H9 (cell line): Measurements from ENCODE around the gene ZBTB48. TPM values are rescaled to one million over a fixed set of nuclear protein-coding genes. Genes with fewer than 3 reads are reported as not detected.

Experiments
- DNase-seq: peaks from one replicate; pipeline ENCODE4 v3.0.0-alpha.2; 2017
- H2AFZ ChIP-seq: one replicate; pipeline ENCODE4 v1.6.1; 2013; ENCODE audit warnings: mild to moderate bottlenecking, low read length, control low read depth, moderate library complexity
- H2AK5ac ChIP-seq: 2 replicates; pipeline ENCODE4 v1.6.1; 2013; ENCODE audit warnings: low read length, control low read depth, mixed read lengths; ENCODE audit not compliant: insufficient read length
- H2BK120ac ChIP-seq: one replicate; pipeline ENCODE4 v1.6.1; 2013; ENCODE audit warnings: low read depth, mild to moderate bottlenecking, low read length, control low read depth, inconsistent platforms; ENCODE audit not compliant: poor library complexity, severe bottlenecking
- H2BK12ac ChIP-seq: 2 replicates; pipeline ENCODE4 v1.6.1; 2013; ENCODE audit warnings: low read length, control low read depth, mixed read lengths, low read depth; ENCODE audit not compliant: insufficient read length
- H2BK15ac ChIP-seq: 2 replicates; pipeline ENCODE4 v1.6.1; 2013; ENCODE audit warnings: low read depth, low read length, control low read depth
- H2BK20ac ChIP-seq: one replicate; pipeline ENCODE4 v1.6.1; 2013; ENCODE audit warnings: low read depth, mild to moderate bottlenecking, low read length, control low read depth, inconsistent platforms; ENCODE audit not compliant: poor library complexity, severe bottlenecking
- H2BK5ac ChIP-seq: 2 replicates; pipeline ENCODE4 v1.6.1; 2013; ENCODE audit warnings: low read length, control low read depth, mixed read lengths; ENCODE audit not compliant: insufficient read length
- H3K14ac ChIP-seq: 2 replicates; pipeline ENCODE4 v1.6.1; 2013; ENCODE audit warnings: low read length, control low read depth; ENCODE audit not compliant: insufficient read depth
- H3K18ac ChIP-seq: 2 replicates; pipeline ENCODE4 v1.6.1; 2013; ENCODE audit warnings: low read depth, mild to moderate bottlenecking, mixed read lengths, low read length, control low read depth; ENCODE audit not compliant: insufficient read length
- H3K23ac ChIP-seq: 2 replicates; pipeline ENCODE4 v1.6.1; 2013; ENCODE audit warnings: low read length, control low read depth, mixed read lengths, low read depth; ENCODE audit not compliant: insufficient read length
- H3K23me2 ChIP-seq: 2 replicates; pipeline ENCODE4 v1.6.1; 2013; ENCODE audit warnings: low read depth, mild to moderate bottlenecking, mixed read lengths, low read length, control low read depth; ENCODE audit not compliant: insufficient read length, poor library complexity, severe bottlenecking
- H3K27ac ChIP-seq: 2 replicates; pipeline ENCODE4 v1.5.1; 2013; ENCODE audit warnings: low read length, control low read depth, mixed read lengths, low read depth; ENCODE audit not compliant: insufficient read length
- H3K27me3 ChIP-seq: 2 replicates; pipeline ENCODE4 v1.6.1; 2013; ENCODE audit warnings: low read length, control low read depth, inconsistent platforms; ENCODE audit not compliant: insufficient read depth
- H3K4ac ChIP-seq: 2 replicates; pipeline ENCODE4 v1.6.1; 2013; ENCODE audit warnings: low read depth, mild to moderate bottlenecking, control low read depth, inconsistent platforms, low read length, moderate library complexity
- H3K4me1 ChIP-seq: 2 replicates; pipeline ENCODE4 v1.6.1; 2013; ENCODE audit warnings: low read length, control low read depth, inconsistent platforms; ENCODE audit not compliant: insufficient read depth
- H3K4me2 ChIP-seq: 2 replicates; pipeline ENCODE4 v1.6.1; 2013; ENCODE audit warnings: low read length, control low read depth, mixed read lengths; ENCODE audit not compliant: insufficient read length, insufficient read depth
- H3K56ac ChIP-seq: 2 replicates; pipeline ENCODE4 v1.6.1; 2013; ENCODE audit warnings: low read depth, mild to moderate bottlenecking, mixed read lengths, low read length, control low read depth; ENCODE audit not compliant: insufficient read length
- H3K79me1 ChIP-seq: 2 replicates; pipeline ENCODE4 v1.6.1; 2013; ENCODE audit warnings: low read depth, mild to moderate bottlenecking, moderate library complexity, low read length, control low read depth, inconsistent platforms; ENCODE audit not compliant: insufficient read depth, poor library complexity, severe bottlenecking
- H3K79me2 ChIP-seq: 2 replicates; pipeline ENCODE4 v1.6.1; 2013; ENCODE audit warnings: low read length, control low read depth, inconsistent platforms; ENCODE audit not compliant: insufficient read depth
- H3K9ac ChIP-seq: 2 replicates; pipeline ENCODE4 v1.6.1; 2013; ENCODE audit warnings: low read length, control low read depth, mixed read lengths; ENCODE audit not compliant: insufficient read length; ENCODE audit errors: extremely low read depth
- H3K9me3 ChIP-seq: one replicate; pipeline ENCODE4 v1.6.1; 2013; ENCODE audit warnings: low read depth, low read length, inconsistent platforms; ENCODE audit not compliant: control insufficient read depth
- H3T11ph ChIP-seq: one replicate; pipeline ENCODE4 v1.6.1; 2013; ENCODE audit warnings: mild to moderate bottlenecking, low read length, control low read depth, inconsistent platforms
- H4K20me1 ChIP-seq: one replicate; pipeline ENCODE4 v1.6.1; 2013; ENCODE audit not compliant: control insufficient read depth, insufficient read length, insufficient read depth
- H4K5ac ChIP-seq: 2 replicates; pipeline ENCODE4 v1.6.1; 2013; ENCODE audit warnings: low read depth, mild to moderate bottlenecking, mixed read lengths, low read length, control low read depth; ENCODE audit not compliant: insufficient read length
- H4K8ac ChIP-seq: replicated peaks from 2 replicates; pipeline ENCODE4 v1.6.1; 2013; ENCODE audit warnings: low read length, control low read depth, mixed read lengths, low read depth; ENCODE audit not compliant: insufficient read length
- H4K91ac ChIP-seq: 2 replicates; pipeline ENCODE4 v1.6.1; 2013; ENCODE audit warnings: low read depth, mild to moderate bottlenecking, moderate library complexity, mixed read lengths, low read length, control low read depth; ENCODE audit not compliant: insufficient read length
- H3K27ac Mint-ChIP-seq, 3 experiments: 2 replicates in 2 of 3; 3 replicates in 1 of 3; pipeline ENCODE4 v1.8.0; 2020 to 2021; ENCODE audit warnings: mixed read lengths in 3 of 3, mild to moderate bottlenecking in 1 of 3, moderate library complexity in 1 of 3
- H3K27me3 Mint-ChIP-seq: 2 replicates; pipeline ENCODE4 v1.8.0; 2021; ENCODE audit warnings: low read depth, mild to moderate bottlenecking, moderate library complexity, mixed read lengths
- H3K36me3 Mint-ChIP-seq, 3 experiments: 2 replicates in 2 of 3; 3 replicates in 1 of 3; pipeline ENCODE4 v1.8.0; 2020 to 2021; ENCODE audit warnings: low read depth in 3 of 3, mixed read lengths in 3 of 3; ENCODE audit not compliant: insufficient read depth in 1 of 3
- H3K4me1 Mint-ChIP-seq, 2 experiments: 2 replicates each; pipeline ENCODE4 v1.8.0; 2020; ENCODE audit warnings: mixed read lengths in 2 of 2
- H3K4me3 Mint-ChIP-seq, 2 experiments: 2 replicates in 1 of 2; 3 replicates in 1 of 2; pipeline ENCODE4 v1.8.0; 2020 to 2021; ENCODE audit warnings: mild to moderate bottlenecking in 2 of 2, mixed read lengths in 2 of 2, moderate library complexity in 1 of 2
- H3K9me3 Mint-ChIP-seq, 2 experiments: 2 replicates in 1 of 2; 3 replicates in 1 of 2; pipeline ENCODE4 v1.8.0; 2020; ENCODE audit warnings: mild to moderate bottlenecking in 2 of 2, mixed read lengths in 2 of 2, moderate library complexity in 1 of 2
- CTCF ChIP-seq: fragments of 200-600 bp; sonication (generic); conservative IDR thresholded peaks from 3 replicates; pipeline ENCODE4 v1.8.0; 2021; ENCODE audit warnings: antibody characterized with exemption, mild to moderate bottlenecking
- WGBS: extraction: QIAGEN DNeasy Blood & Tissue Kit; methylation state at CpG from one replicate; pipeline ENCODE4 v1.1.7; 2013; ENCODE audit warnings: missing lambda C conversion rate, low lambda C conversion rate, mixed read lengths; ENCODE audit not compliant: insufficient read length; ENCODE audit errors: extremely low coverage; 5-methylcytosine and 5-hydroxymethylcytosine counted together
- total RNA-seq: library from RNA; stranded (reverse); gene quantifications from 2 replicates; pipeline ENCODE4 v1.2.1, GENCODE V29; 2021

ZBTB48 gene
- total RNA-seq, 1 experiment from 2014 or later: 33.2 TPM

DNA sequence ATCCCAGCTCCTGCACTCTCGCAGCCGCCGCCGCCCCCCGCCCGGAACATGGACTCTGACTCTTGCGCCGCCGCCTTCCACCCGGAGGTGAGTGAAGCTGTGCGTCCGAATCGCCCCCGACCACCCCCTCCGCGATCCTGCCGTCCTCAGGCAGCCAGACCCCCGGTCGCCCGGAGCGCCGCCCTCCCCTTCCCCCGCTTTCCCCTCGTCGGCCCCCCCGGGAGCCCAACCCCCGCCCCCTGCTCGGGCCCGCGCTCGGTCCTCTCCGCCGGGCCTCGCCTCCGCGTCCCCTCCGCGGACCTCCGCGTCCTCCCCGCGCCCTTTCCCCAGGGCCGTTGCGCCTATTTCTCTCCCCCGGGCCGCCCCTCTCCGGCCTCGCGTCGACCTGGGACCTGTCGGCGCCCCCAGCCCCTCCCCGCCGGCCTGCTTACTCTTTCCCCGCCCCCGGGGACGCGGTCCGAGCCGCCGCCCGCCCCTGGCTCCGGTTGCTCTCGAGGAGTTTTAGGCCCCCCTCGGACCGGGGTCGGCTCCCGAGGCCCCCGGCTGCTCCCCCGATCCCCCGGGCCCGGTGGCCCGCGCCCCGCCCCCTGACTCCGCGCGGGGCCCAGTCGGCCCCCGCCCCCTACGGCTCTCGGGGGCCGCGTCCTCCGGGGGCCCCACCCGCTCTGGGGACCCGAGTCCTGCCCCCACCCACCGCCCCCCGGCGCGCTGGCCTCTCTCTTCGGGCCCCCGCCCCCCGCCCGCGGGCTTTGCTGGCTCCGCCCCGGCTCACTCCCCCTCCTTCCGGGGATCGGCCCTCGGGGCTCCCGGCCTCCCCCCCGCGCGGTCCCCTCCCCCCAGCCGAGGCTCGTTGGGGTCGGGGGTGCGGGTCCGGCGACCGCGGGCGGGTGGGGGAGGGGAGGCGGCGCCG, 34.5 kb downstream of the ZBTB48 start:
- Histone ChIP-seq H2BK20ac (no peak overlapping the region), H4K20me1 (no peaks in the 10 kb centered on the region), H3K4ac (no peak overlapping the region), H3K23ac (no peak overlapping the region), H3K23me2 (peaks cover 17% of the 10 kb centered on the region), H3K79me1 (peaks cover 6% of the 10 kb centered on the region), H3K27me3 (no peaks in the 10 kb centered on the region), H3K14ac (peak overlapping the region; percentile 86; the same call in 1 of the 2 replicates), H3K4me1 (no peaks in the 10 kb centered on the region), H2BK12ac (no peak overlapping the region), H4K8ac (no peak overlapping the region), H2BK120ac (no peak overlapping the region), H4K5ac (no peak overlapping the region), H2BK5ac (no peak overlapping the region), H2AK5ac (no peak overlapping the region), H3K18ac (peak overlapping the region; percentile 63), H3K9me3 (no peaks in the 10 kb centered on the region), H2BK15ac (no peak overlapping the region), H2AFZ (no peak overlapping the region), H3T11ph (no peak overlapping the region), H3K9ac (no peak overlapping the region), H3K27ac (no peak overlapping the region), H3K4me2 (peak overlapping the region; percentile 42), H4K91ac (no peak overlapping the region), H3K56ac (no peak overlapping the region), H3K79me2 (peaks cover 15% of the 10 kb centered on the region; the same call in 1 of the 2 replicates)
- no peak for TF ChIP-seq CTCF
- WGBS: no CpG with 5 or more reads among the region's 117 CpGs
- Mint-ChIP-seq H3K36me3 (peaks cover 7 to 32% (median 23%) of the 10 kb centered on the region in 3 experiments; a peak in 6 of 7 replicates), H3K4me1 (peaks cover 13 to 15% of the 10 kb centered on the region in 2 experiments), H3K27me3 (peaks cover 14% of the 10 kb centered on the region), H3K9me3 (no peaks in the 10 kb centered on the region), H3K27ac (no peak overlapping the region), H3K4me3 (peak overlapping the region; percentile 75 to 85)
- DNase-seq: no peak
